Measurements from ENCODE around the gene PCDHB7. TPM values are rescaled to one million over a fixed set of nuclear protein-coding genes. Genes with fewer than 3 reads are reported as not detected.

Gene PCDHB7
- total RNA-seq, 1 experiment from 2014 or later: not detected

- CTCF ChIA-PET: no interaction called here
- H3K27me3 ChIP-seq (ENCODE audit: insufficient read depth, low read length): no peaks in the 10 kb centered on the region
- no peak overlapping the region for H2AFZ ChIP-seq (ENCODE audit: low read depth, low read length, poor library complexity, severe bottlenecking)
- RAD21 ChIA-PET (ENCODE audit: low non-redundant PET in 1 of 2, low total read pairs in 2 of 2, uncharacterized antibody in 2 of 2, unreplicated experiment in 2 of 2): no interaction called here
- no TSS peak for BruUV-seq (replicated peaks)
- no peak overlapping the region for H3K4me2 ChIP-seq (ENCODE audit: low read length)
- no peaks in the 10 kb centered on the region; a peak in 1 of 4 replicates for H3K9me3 ChIP-seq (ENCODE audit: control insufficient read depth in 1 of 2, insufficient read depth in 1 of 2, low read depth in 1 of 2, low read length in 2 of 2)
- no peaks in the 10 kb centered on the region for H3K9me2 ChIP-seq (ENCODE audit: insufficient read depth)
- no peaks in the 10 kb centered on the region for H4K20me1 ChIP-seq (ENCODE audit: insufficient read depth)
- DNase-seq (ENCODE audit: low read depth, low spot score) (no peak), ATAC-seq (no peak)
- POLR2A ChIA-PET: no interaction called here
- no peaks in the 10 kb centered on the region for H3K79me2 ChIP-seq (ENCODE audit: insufficient read depth, low read length)
- intact Hi-C loops (cut with micrococcal nuclease): no loop called here
- no peak overlapping the region for H3K9ac ChIP-seq (ENCODE audit: low read length)
- TF ChIP-seq EGR1 (IDR thresholded peaks at IDR 0.05; ENCODE audit: low read depth) (no peak), YY1 (IDR thresholded peaks at IDR 0.05; ENCODE audit: extremely low read depth, insufficient replicate concordance, low read depth, low read length) (no peak), SP1 (IDR thresholded peaks at IDR 0.05; ENCODE audit: low read depth) (no peak), EZH2 (IDR thresholded peaks at IDR 0.05) (no peak), JUND (IDR thresholded peaks at IDR 0.05) (no peak), ZFX (IDR thresholded peaks at IDR 0.05) (no peak), TCF7L2 (IDR thresholded peaks at IDR 0.05; ENCODE audit: borderline replicate concordance, extremely low read depth, insufficient read depth, insufficient read length) (no peak)
- no peaks in the 10 kb centered on the region for H3K4me1 ChIP-seq (ENCODE audit: control insufficient read depth in 1 of 2, insufficient read depth in 2 of 2, low read length in 2 of 2)
- H3K4me3 ChIP-seq (replicated peaks in 1 of 2; ENCODE audit: low read depth in 1 of 2, low read length in 2 of 2): no peak overlapping the region
- no peaks in the 10 kb centered on the region for H3K36me3 ChIP-seq (ENCODE audit: control insufficient read depth in 1 of 2, insufficient read depth in 2 of 2, low read length in 2 of 2)
- H3K27ac ChIP-seq (ENCODE audit: low read depth, low read length): no peak overlapping the region
Measured at GRCh38 chr5:141150224-141150992, 22.0 kb upstream of the PCDHB7 start.

GRCh38 chr5:141150993-141151325 is 21.5 kb upstream of the PCDHB7 start:
- CTCF ChIA-PET: no interaction called here
- RAD21 ChIA-PET (ENCODE audit: low non-redundant PET in 1 of 2, low total read pairs in 2 of 2, uncharacterized antibody in 2 of 2, unreplicated experiment in 2 of 2): no interaction called here
- H3K4me2 ChIP-seq (ENCODE audit: low read length): no peak overlapping the region

More at GRCh38 chr5:141150993-141151325, 21.5 kb upstream of the PCDHB7 start:
- no peak overlapping the region for H3K4me3 ChIP-seq (replicated peaks in 1 of 2; ENCODE audit: low read depth in 1 of 2, low read length in 2 of 2)
- H3K4me1 ChIP-seq (ENCODE audit: control insufficient read depth in 1 of 2, insufficient read depth in 2 of 2, low read length in 2 of 2): no peaks in the 10 kb centered on the region
- intact Hi-C loops (cut with micrococcal nuclease): no loop called here
- no TSS peak for BruUV-seq (replicated peaks)
- POLR2A ChIA-PET: no interaction called here
- H3K9me3 ChIP-seq (ENCODE audit: control insufficient read depth in 1 of 2, insufficient read depth in 1 of 2, low read depth in 1 of 2, low read length in 2 of 2): no peaks in the 10 kb centered on the region; a peak in 1 of 4 replicates
- no peak overlapping the region for H3K9ac ChIP-seq (ENCODE audit: low read length)
- no peak for TF ChIP-seq POLR2A (IDR thresholded peaks at IDR 0.05; ENCODE audit: borderline replicate concordance, extremely low read depth, insufficient read depth, insufficient read length)
- TF ChIP-seq REST (IDR thresholded peaks at IDR 0.05; ENCODE audit: low read depth): no peak
- TF ChIP-seq EZH2phosphoT487 (IDR thresholded peaks at IDR 0.05; ENCODE audit: borderline replicate concordance): no peak
- no peak for TF ChIP-seq POLR2AphosphoS5 (IDR thresholded peaks at IDR 0.05; ENCODE audit: low read depth, low read length)
- no peak for TF ChIP-seq CBX3 (IDR thresholded peaks at IDR 0.05; ENCODE audit: low read depth)
- TF ChIP-seq EZH2 (IDR thresholded peaks at IDR 0.05): no peak
- H3K36me3 ChIP-seq (ENCODE audit: control insufficient read depth in 1 of 2, insufficient read depth in 2 of 2, low read length in 2 of 2): no peaks in the 10 kb centered on the region
- no peak overlapping the region for H3K27ac ChIP-seq (ENCODE audit: low read depth, low read length)
- no peaks in the 10 kb centered on the region for H4K20me1 ChIP-seq (ENCODE audit: insufficient read depth)
- DNase-seq (ENCODE audit: low read depth, low spot score): no peak
- H3K9me2 ChIP-seq (ENCODE audit: insufficient read depth): no peaks in the 10 kb centered on the region
- no peaks in the 10 kb centered on the region for H3K27me3 ChIP-seq (ENCODE audit: insufficient read depth, low read length)
- no peak overlapping the region for H2AFZ ChIP-seq (ENCODE audit: low read depth, low read length, poor library complexity, severe bottlenecking)
- H3K79me2 ChIP-seq (ENCODE audit: insufficient read depth, low read length): no peaks in the 10 kb centered on the region
- ATAC-seq: no peak
